HepG2 (cell line): ENCODE results near the gene LYZL6. TPM values are rescaled to one million over a fixed set of nuclear protein-coding genes. Genes with fewer than 3 reads are reported as not detected.

ENCODE experiments used
- ATAC-seq: fragments of 200-7000 bp; cut with Tn5 transposase; 3 replicates; pipeline ENCODE4 v1.9.1; 2020; ENCODE audit warnings: mild to moderate bottlenecking, moderate library complexity
- BruUV-seq: library from RNA; stranded (reverse); fragments of 400-500 nt; replicated peaks from 2 replicates; lab custom pipeline; 2021; lab: Mats Ljungman, UMichigan
- CTCF ChIA-PET: fragments of 300-600 bp; formaldehyde crosslinking; extraction: SDS; loops from one replicate; lab custom pipeline; 2021; ENCODE audit warnings: low total read pairs, inconsistent platforms, low intra/inter-chr PET ratio; lab: Yijun Ruan, JAX
- POLR2A ChIA-PET: fragments of 350-600 bp; sonication (Branson Sonifier 250); formaldehyde crosslinking; loops from one replicate; lab custom pipeline; 2020; ENCODE audit warnings: antibody characterized with exemption, inconsistent platforms; lab: Yijun Ruan, JAX
- DNase-seq: peaks from one replicate; pipeline ENCODE4 v3.0.0-alpha.2; 2015; ENCODE audit warnings: low spot score
- FAIRE-seq: peaks from 3 replicates; lab custom pipeline; 2011; peaks lifted over from hg19 to GRCh38; lab: Jason Lieb, UNC
- H2AFZ ChIP-seq: one replicate; pipeline ENCODE4 v1.6.1; 2011; ENCODE audit warnings: low read length, inconsistent platforms
- H3K27ac ChIP-seq: fragments of 300-600 bp; 3 replicates; pipeline ENCODE4 v1.8.0; 2011; ENCODE audit warnings: mixed run types, mild to moderate bottlenecking, mixed read lengths, low read length, inconsistent platforms; ENCODE audit not compliant: insufficient read depth; ENCODE audit errors: extremely low read length
- H3K27me3 ChIP-seq, 2 experiments: fragments of 200-600 bp in 1 of 2; 2 replicates in 1 of 2; 3 replicates in 1 of 2; pipeline versions ENCODE4 v1.6.0 to v1.8.0; 2011; ENCODE audit warnings: low read length in 2 of 2, mild to moderate bottlenecking in 2 of 2, moderate library complexity in 2 of 2, inconsistent platforms in 1 of 2; ENCODE audit not compliant: insufficient read depth in 2 of 2, control insufficient read depth in 1 of 2
- H3K36me3 ChIP-seq, 2 experiments: fragments of 200-600 bp in 1 of 2; replicated peaks in 1 of 2; 2 replicates in 1 of 2; 3 replicates in 1 of 2; pipeline versions ENCODE4 v1.5.1 to v1.8.0; 2011; ENCODE audit warnings: low read length in 2 of 2, inconsistent platforms in 1 of 2; ENCODE audit not compliant: insufficient read depth in 2 of 2, control insufficient read depth in 1 of 2
- H3K4me1 ChIP-seq: 2 replicates; pipeline ENCODE4 v1.5.1; 2012; ENCODE audit warnings: low read length, inconsistent platforms; ENCODE audit not compliant: insufficient read depth
- H3K4me2 ChIP-seq: 2 replicates; pipeline ENCODE4 v1.6.0; 2011; ENCODE audit warnings: low read depth, low read length, inconsistent platforms
- H3K4me3 ChIP-seq, 3 experiments: fragments of 200-600 bp in 1 of 3; sonication (generic), shearing (Covaris generic) in 1 of 3; replicated peaks in 1 of 3; 2 replicates each; pipeline ENCODE4 v1.5.1; 2011 to 2016; ENCODE audit warnings: low read length in 3 of 3, inconsistent platforms in 2 of 3, low read depth in 2 of 3, mild to moderate bottlenecking in 2 of 3, control low read depth in 1 of 3, mixed read lengths in 1 of 3; ENCODE audit not compliant: insufficient read depth in 1 of 3
- H3K79me2 ChIP-seq: one replicate; pipeline ENCODE4 v1.6.1; 2011; ENCODE audit warnings: low read length, inconsistent platforms; ENCODE audit not compliant: insufficient read depth
- H3K9ac ChIP-seq: 2 replicates; pipeline ENCODE4 v1.6.0; 2011; ENCODE audit warnings: mild to moderate bottlenecking, low read depth, low read length, inconsistent platforms; ENCODE audit not compliant: insufficient read depth
- H3K9me3 ChIP-seq: 2 replicates; pipeline ENCODE4 v1.5.1; 2012; ENCODE audit warnings: mild to moderate bottlenecking, low read length
- H4K20me1 ChIP-seq: 2 replicates; pipeline ENCODE4 v1.6.0; 2011; ENCODE audit warnings: inconsistent platforms, mild to moderate bottlenecking, low read length, moderate library complexity; ENCODE audit not compliant: insufficient read depth
- ARNT ChIP-seq: fragments of 450-650 bp; IDR thresholded peaks from 2 replicates; pipeline ENCODE4 v1.6.1; 2017
- FOXA1 ChIP-seq, 2 experiments: fragments of 450-650 bp in 1 of 2; sonication (generic) in 1 of 2; formaldehyde crosslinking in 1 of 2; IDR thresholded peaks; 2 replicates each; pipeline versions ENCODE4 v1.4.0 to v1.6.1; 2016 to 2020; ENCODE audit warnings: missing genetic modification reagents in 1 of 2
- REL ChIP-seq: sonication (generic); formaldehyde crosslinking; conservative IDR thresholded peaks from 2 replicates; pipeline ENCODE4 v1.8.0; 2022; ENCODE audit warnings: mild to moderate bottlenecking, missing genetic modification reagents, moderate library complexity
- SIN3B ChIP-seq: fragments of 150-350 bp; IDR thresholded peaks from 2 replicates; pipeline ENCODE4 v1.6.1; 2014; ENCODE audit warnings: low read length
- TBX3 ChIP-seq: fragments of 450-650 bp; IDR thresholded peaks from 2 replicates; pipeline ENCODE4 v1.6.1; 2017; ENCODE audit warnings: antibody characterized with exemption, mild to moderate bottlenecking, inconsistent platforms, borderline replicate concordance
- ZC3H13 ChIP-seq: sonication (generic); formaldehyde crosslinking; IDR thresholded peaks from 2 replicates; pipeline ENCODE4 v1.8.1; 2023; ENCODE audit warnings: mild to moderate bottlenecking, missing genetic modification reagents, moderate library complexity
- ZFAT ChIP-seq: sonication (generic); formaldehyde crosslinking; conservative IDR thresholded peaks from 2 replicates; pipeline ENCODE4 v1.8.1; 2023; ENCODE audit warnings: missing genetic modification reagents, inconsistent platforms
- ZFP36 ChIP-seq: fragments of 150-350 bp; IDR thresholded peaks from 2 replicates; pipeline ENCODE4 v1.6.1; 2018; ENCODE audit warnings: borderline replicate concordance, low read length, low read depth; ENCODE audit not compliant: partially characterized antibody
- ZFP41 ChIP-seq: sonication (generic); formaldehyde crosslinking; IDR thresholded peaks from 2 replicates; pipeline ENCODE4 v1.4.0; 2020; ENCODE audit warnings: mild to moderate bottlenecking, missing genetic modification reagents, borderline replicate concordance
- ZIK1 ChIP-seq: sonication (generic); formaldehyde crosslinking; IDR thresholded peaks from 2 replicates; pipeline ENCODE4 v1.5.0; 2020; ENCODE audit warnings: mild to moderate bottlenecking, low read depth, missing genetic modification reagents, borderline replicate concordance
- ZNF354B ChIP-seq: sonication (generic); formaldehyde crosslinking; IDR thresholded peaks from 2 replicates; pipeline ENCODE4 v1.8.0; 2022; ENCODE audit warnings: mild to moderate bottlenecking, missing genetic modification reagents
- ZNF605 ChIP-seq: sonication (generic); formaldehyde crosslinking; IDR thresholded peaks from 2 replicates; pipeline ENCODE4 v1.8.0; 2022; ENCODE audit warnings: mild to moderate bottlenecking, missing genetic modification reagents
- WGBS: methylation state at CpG from one replicate; pipeline ENCODE4 v1.1.6; 2017; ENCODE audit warnings: low lambda C conversion rate; 5-methylcytosine and 5-hydroxymethylcytosine counted together
- in situ Hi-C: cut with HindIII; loops from 2 replicates; pipeline ENCODE4 v1.10.0; 2017; ENCODE audit warnings: low pct_unique_long_range_greater_than_20kb; ENCODE audit not compliant: extremely low pct_ligation_motif_present
- intact Hi-C: fragments of 100-400 bp; cut with micrococcal nuclease; formaldehyde crosslinking; loops from one replicate; pipeline ENCODE4 v1.10.0; 2022; ENCODE audit not compliant: unreplicated experiment
- polyA plus RNA-seq, 8 experiments: library from polyadenylated mRNA; depleted of rRNA in 3 of 8; stranded (reverse) in 7 of 8; unstranded in 1 of 8; fragments of >200 nt; fragmentation: Illumina TruSeq in 4 of 8; extraction: Trizol in 4 of 8; gene quantifications; 2 replicates each; pipeline versions ENCODE4 v1.2.1 to v1.2.3, GENCODE V29; 2011 to 2016; ENCODE audit warnings: low read depth in 4 of 8, missing spikeins in 1 of 8, mixed read lengths in 1 of 8; ENCODE audit not compliant: insufficient read depth in 1 of 8
- total RNA-seq, 5 experiments: library from RNA; depleted of rRNA; stranded (reverse); fragments of >200 nt; fragmentation: Illumina TruSeq; extraction: Trizol; gene quantifications; 2 replicates each; pipeline ENCODE4 v1.2.3, GENCODE V29; 2016; ENCODE audit warnings: low read depth in 1 of 5
- TF ChIP-seq, protein P1 (sequence below): sonication (generic); formaldehyde crosslinking; IDR thresholded peaks from 2 replicates; pipeline ENCODE4 v1.4.0; 2020; ENCODE audit warnings: low read depth, mild to moderate bottlenecking, missing genetic modification reagents
- TF ChIP-seq, protein P2 (sequence below): sonication (generic); formaldehyde crosslinking; IDR thresholded peaks from 2 replicates; pipeline ENCODE4 v1.5.0; 2020; ENCODE audit warnings: missing genetic modification reagents, mild to moderate bottlenecking, borderline replicate concordance

LYZL6 gene
- total and polyA plus RNA-seq, 2 of the 13 experiments (the other 11 are each of a cell fraction or from before 2014, with no cell fraction given) = not detected

DNA sequence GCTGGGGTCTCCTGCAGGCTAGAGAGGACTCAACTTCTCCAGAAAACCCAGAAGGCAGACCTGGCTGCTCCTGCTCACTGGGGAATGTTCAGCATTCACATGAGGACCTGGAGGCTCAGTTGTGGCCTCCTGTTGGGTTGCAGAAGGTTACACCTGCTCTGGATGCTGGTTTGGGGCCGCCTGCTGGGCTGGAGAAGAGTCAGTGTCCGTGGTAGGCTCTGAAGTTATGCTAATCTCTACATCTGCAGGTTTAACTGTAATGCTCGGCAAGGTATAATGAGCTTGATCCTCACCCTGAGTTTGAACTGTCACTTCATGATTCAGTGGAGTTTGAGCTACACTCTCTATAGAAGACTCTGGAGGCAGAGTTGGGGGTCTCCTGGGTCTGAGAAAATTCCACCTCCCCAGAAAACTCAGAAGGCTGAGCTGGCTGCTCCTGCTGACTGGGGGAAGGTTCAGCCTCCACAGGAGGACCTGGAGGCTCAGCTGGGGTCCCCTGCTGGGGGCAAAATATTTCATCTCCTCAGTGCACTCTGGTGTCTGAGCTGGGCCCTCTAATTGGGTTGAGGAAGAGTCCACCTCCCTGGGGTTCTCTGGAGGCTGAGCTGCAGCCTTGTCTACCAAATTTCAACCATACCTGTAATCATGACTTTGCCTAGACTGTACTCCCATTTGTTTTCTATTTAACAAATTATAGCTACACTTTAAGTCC is 36.4 kb downstream of the LYZL6 start:
- no peak for TF ChIP-seq SIN3B
- TF ChIP-seq ZFP41 (CRISPR knock-in tag) = no peak
- no peak for TF ChIP-seq ZIK1 (CRISPR knock-in tag)
- no peak for TF ChIP-seq REL (CRISPR knock-in tag)
- no peak for TF ChIP-seq TBX3
- H3K79me2 ChIP-seq = no peaks in the 10 kb centered on the region
- intact Hi-C loops (no loop called here), in situ Hi-C loops (no loop called here)
- H3K4me3 ChIP-seq = no peak overlapping the region
- H3K4me1 ChIP-seq = 0 out of 2 replicates have a peak, but pooled peaks cover 5% of the 10 kb centered on the region
- ChIA-PET CTCF (no interaction called here), POLR2A (no interaction called here)
- FAIRE-seq (no peak), ATAC-seq (no peak), DNase-seq (no peak)
- no peak overlapping the region for H3K27ac ChIP-seq
- H3K9ac ChIP-seq = no peak overlapping the region
- no peaks in the 10 kb centered on the region for H3K27me3 ChIP-seq
- no TSS peak for BruUV-seq
- no peaks in the 10 kb centered on the region for H3K9me3 ChIP-seq
- no peak overlapping the region for H2AFZ ChIP-seq
- no peaks in the 10 kb centered on the region for H3K36me3 ChIP-seq
- H4K20me1 ChIP-seq = no peaks in the 10 kb centered on the region
- no CpG with 5 or more reads among the region's 3 CpGs for WGBS
- H3K4me2 ChIP-seq = no peak overlapping the region

DNA sequence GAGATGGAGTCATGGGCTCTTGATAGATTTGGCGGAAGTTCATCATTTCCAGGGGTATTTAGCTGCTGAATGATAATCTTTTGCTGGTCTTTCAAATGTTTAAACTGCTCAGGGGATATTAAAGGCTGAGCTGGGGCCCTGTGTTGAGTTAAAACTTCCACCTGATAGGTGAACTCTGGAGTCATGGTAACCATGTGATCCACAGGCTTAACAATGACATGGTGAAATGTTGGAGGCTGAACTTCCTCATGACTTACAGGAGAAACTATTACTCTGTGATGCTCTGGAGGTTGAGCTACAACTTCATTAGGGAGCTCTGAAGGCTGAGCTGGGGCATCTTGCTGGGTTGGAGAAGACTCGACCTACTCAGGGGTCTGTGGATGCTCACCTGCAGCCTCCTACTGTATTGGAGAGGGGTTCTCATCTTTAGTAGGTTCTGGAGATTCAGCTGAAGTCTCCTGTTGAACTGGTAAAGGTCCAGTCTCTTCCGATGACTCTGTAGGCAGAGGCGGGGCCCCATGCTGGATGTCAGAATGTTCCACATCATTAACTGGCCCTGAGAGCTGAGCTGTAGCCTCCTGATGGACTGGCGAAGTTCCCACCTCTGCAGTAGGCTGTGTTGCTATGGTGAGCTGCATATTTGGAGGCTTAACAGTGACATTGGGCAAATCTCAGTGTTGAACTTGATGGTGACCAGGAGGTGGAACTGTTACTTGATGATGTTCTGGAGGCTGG is 37.2 kb downstream of the LYZL6 start:
- Histone ChIP-seq H3K4me2 (no peak overlapping the region), H3K9ac (no peak overlapping the region), H3K27ac (no peak overlapping the region), H4K20me1 (no peaks in the 10 kb centered on the region), H3K4me1 (0 out of 2 replicates have a peak, but pooled peaks cover 5% of the 10 kb centered on the region), H2AFZ (no peak overlapping the region), H3K4me3 (no peak overlapping the region), H3K27me3 (no peaks in the 10 kb centered on the region), H3K9me3 (no peaks in the 10 kb centered on the region), H3K79me2 (no peaks in the 10 kb centered on the region), H3K36me3 (no peaks in the 10 kb centered on the region)
- WGBS = 62% methylated on average over 3 of the region's 5 CpGs
- ChIA-PET POLR2A (no interaction called here), CTCF (no interaction called here)
- DNase-seq (no peak), ATAC-seq (no peak), FAIRE-seq (no peak)
- no TSS peak for BruUV-seq
- intact Hi-C loops (no loop called here), in situ Hi-C loops (no loop called here)
- no peak for TF ChIP-seq ZFP36
- no peak for TF ChIP-seq ZNF354B (CRISPR knock-in tag)
- TF ChIP-seq, protein P1, sequence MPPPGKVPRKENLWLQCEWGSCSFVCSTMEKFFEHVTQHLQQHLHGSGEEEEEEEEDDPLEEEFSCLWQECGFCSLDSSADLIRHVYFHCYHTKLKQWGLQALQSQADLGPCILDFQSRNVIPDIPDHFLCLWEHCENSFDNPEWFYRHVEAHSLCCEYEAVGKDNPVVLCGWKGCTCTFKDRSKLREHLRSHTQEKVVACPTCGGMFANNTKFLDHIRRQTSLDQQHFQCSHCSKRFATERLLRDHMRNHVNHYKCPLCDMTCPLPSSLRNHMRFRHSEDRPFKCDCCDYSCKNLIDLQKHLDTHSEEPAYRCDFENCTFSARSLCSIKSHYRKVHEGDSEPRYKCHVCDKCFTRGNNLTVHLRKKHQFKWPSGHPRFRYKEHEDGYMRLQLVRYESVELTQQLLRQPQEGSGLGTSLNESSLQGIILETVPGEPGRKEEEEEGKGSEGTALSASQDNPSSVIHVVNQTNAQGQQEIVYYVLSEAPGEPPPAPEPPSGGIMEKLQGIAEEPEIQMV (CRISPR knock-in tag) = no peak
- TF ChIP-seq ZFAT (CRISPR knock-in tag) = no peak
- TF ChIP-seq FOXA1 (IDR thresholded peaks at IDR 0.05) = no peak
- TF ChIP-seq FOXA1 (CRISPR knock-in tag; IDR thresholded peaks at IDR 0.05) = no peak
- no peak for TF ChIP-seq ZC3H13 (CRISPR knock-in tag)
- TF ChIP-seq ARNT = no peak
- TF ChIP-seq ZNF605 (CRISPR knock-in tag) = no peak
- TF ChIP-seq, protein P2, sequence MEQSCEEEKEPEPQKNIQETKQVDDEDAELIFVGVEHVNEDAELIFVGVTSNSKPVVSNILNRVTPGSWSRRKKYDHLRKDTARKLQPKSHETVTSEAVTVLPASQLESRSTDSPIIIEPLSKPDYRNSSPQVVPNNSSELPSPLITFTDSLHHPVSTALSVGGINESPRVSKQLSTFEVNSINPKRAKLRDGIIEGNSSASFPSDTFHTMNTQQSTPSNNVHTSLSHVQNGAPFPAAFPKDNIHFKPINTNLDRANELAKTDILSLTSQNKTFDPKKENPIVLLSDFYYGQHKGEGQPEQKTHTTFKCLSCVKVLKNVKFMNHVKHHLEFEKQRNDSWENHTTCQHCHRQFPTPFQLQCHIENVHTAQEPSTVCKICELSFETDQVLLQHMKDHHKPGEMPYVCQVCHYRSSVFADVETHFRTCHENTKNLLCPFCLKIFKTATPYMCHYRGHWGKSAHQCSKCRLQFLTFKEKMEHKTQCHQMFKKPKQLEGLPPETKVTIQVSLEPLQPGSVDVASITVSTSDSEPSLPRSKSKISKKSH (CRISPR knock-in tag) = no peak
